ENCODE results near the gene DNAJC11. TPM values are rescaled to one million over a fixed set of nuclear protein-coding genes. Genes with fewer than 3 reads are reported as not detected.

DNAJC11 gene
- total RNA-seq, 1 experiment from 2014 or later = 75.6 TPM

DNA sequence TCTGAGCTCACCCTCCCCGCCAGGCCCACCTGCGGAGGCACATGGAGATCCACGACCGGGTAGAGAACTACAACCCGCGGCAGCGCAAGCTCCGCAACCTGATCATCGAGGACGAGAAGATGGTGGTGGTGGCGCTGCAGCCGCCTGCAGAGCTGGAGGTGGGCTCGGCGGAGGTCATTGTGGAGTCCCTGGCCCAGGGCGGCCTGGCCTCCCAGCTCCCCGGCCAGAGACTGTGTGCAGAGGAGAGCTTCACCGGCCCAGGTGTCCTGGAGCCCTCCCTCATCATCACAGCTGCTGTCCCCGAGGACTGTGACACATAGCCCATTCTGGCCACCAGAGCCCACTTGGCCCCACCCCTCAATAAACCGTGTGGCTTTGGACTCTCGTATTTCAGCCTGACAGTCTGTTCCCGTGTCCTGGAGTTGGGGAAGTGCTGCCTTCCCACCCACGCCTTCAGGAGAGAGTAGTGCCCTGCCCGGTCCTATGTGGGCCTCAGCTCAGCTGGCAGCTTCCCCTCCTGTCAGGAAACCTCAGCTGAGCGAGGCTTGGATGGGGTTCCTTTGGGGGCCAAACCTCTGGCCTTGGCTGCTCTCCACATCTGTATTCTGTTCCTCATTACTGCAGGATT is 112.6 kb downstream of the DNAJC11 start:
- TF ChIP-seq SP1 (IDR thresholded peaks at IDR 0.05; ENCODE audit: low read depth) = no peak
- TF ChIP-seq, protein P1, sequence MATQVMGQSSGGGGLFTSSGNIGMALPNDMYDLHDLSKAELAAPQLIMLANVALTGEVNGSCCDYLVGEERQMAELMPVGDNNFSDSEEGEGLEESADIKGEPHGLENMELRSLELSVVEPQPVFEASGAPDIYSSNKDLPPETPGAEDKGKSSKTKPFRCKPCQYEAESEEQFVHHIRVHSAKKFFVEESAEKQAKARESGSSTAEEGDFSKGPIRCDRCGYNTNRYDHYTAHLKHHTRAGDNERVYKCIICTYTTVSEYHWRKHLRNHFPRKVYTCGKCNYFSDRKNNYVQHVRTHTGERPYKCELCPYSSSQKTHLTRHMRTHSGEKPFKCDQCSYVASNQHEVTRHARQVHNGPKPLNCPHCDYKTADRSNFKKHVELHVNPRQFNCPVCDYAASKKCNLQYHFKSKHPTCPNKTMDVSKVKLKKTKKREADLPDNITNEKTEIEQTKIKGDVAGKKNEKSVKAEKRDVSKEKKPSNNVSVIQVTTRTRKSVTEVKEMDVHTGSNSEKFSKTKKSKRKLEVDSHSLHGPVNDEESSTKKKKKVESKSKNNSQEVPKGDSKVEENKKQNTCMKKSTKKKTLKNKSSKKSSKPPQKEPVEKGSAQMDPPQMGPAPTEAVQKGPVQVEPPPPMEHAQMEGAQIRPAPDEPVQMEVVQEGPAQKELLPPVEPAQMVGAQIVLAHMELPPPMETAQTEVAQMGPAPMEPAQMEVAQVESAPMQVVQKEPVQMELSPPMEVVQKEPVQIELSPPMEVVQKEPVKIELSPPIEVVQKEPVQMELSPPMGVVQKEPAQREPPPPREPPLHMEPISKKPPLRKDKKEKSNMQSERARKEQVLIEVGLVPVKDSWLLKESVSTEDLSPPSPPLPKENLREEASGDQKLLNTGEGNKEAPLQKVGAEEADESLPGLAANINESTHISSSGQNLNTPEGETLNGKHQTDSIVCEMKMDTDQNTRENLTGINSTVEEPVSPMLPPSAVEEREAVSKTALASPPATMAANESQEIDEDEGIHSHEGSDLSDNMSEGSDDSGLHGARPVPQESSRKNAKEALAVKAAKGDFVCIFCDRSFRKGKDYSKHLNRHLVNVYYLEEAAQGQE (IDR thresholded peaks at IDR 0.05; ENCODE audit: low read depth) = no peak
- TF ChIP-seq ZBTB33 (IDR thresholded peaks at IDR 0.05; ENCODE audit: extremely low read depth, insufficient replicate concordance, low read length) = no peak
- no peak for TF ChIP-seq TCF7L2 (IDR thresholded peaks at IDR 0.05; ENCODE audit: borderline replicate concordance, extremely low read depth, insufficient read depth, insufficient read length)
- TF ChIP-seq SRF (IDR thresholded peaks at IDR 0.05; ENCODE audit: low read depth) = no peak
- TF ChIP-seq CEBPB (IDR thresholded peaks at IDR 0.05; ENCODE audit: low read depth) = no peak
- no peak for TF ChIP-seq RAD21 (IDR thresholded peaks at IDR 0.05; ENCODE audit: low read depth)
- no peak overlapping the region for H3K27ac ChIP-seq (ENCODE audit: low read depth, low read length)
- ChIA-PET POLR2A (interaction anchor here (1.1 kb wide), 1 partner anchor 9 kb away, joined by 3 read pairs; the partner anchor contains the start of gene ZBTB48), RAD21 (ENCODE audit: low non-redundant PET in 1 of 2, low total read pairs in 2 of 2, uncharacterized antibody in 2 of 2, unreplicated experiment in 2 of 2) (no interaction called here), CTCF (no interaction called here)
- no TSS peak for BruUV-seq (replicated peaks)
- no peak overlapping the region for H2AFZ ChIP-seq (ENCODE audit: low read depth, low read length, poor library complexity, severe bottlenecking)
- ATAC-seq (peak; percentile 10; the same call in 1 of the 2 replicates), DNase-seq (ENCODE audit: low read depth, low spot score) (no peak)
- intact Hi-C loops (cut with micrococcal nuclease) = no loop called here
- H3K4me2 ChIP-seq (ENCODE audit: low read length) = no peak overlapping the region
- H3K9me3 ChIP-seq (ENCODE audit: control insufficient read depth in 1 of 2, insufficient read depth in 1 of 2, low read depth in 1 of 2, low read length in 2 of 2) = no peaks in the 10 kb centered on the region
- H3K4me1 ChIP-seq (ENCODE audit: control insufficient read depth in 1 of 2, insufficient read depth in 2 of 2, low read length in 2 of 2) = no peaks in the 10 kb centered on the region
- H3K27me3 ChIP-seq (ENCODE audit: insufficient read depth, low read length) = no peaks in the 10 kb centered on the region
- H4K20me1 ChIP-seq (ENCODE audit: insufficient read depth) = no peaks in the 10 kb centered on the region
- no peak overlapping the region for H3K9ac ChIP-seq (ENCODE audit: low read length)
- peaks cover 19% of the 10 kb centered on the region; the same call in 1 of the 2 replicates for H3K79me2 ChIP-seq (ENCODE audit: insufficient read depth, low read length)
- H3K4me3 ChIP-seq (replicated peaks in 1 of 2; ENCODE audit: low read depth in 1 of 2, low read length in 2 of 2) = no peak overlapping the region
- H3K9me2 ChIP-seq (ENCODE audit: insufficient read depth) = no peaks in the 10 kb centered on the region
- peaks cover 9 to 36% of the 10 kb centered on the region in 2 experiments; a peak in 3 of 4 replicates for H3K36me3 ChIP-seq (ENCODE audit: control insufficient read depth in 1 of 2, insufficient read depth in 2 of 2, low read length in 2 of 2)

Measured in HCT116 (cell line).